Measurements from ENCODE around the gene ESYT2.
A peak's percentile ranks its signal among the peaks of the same experiment; 100 is the strongest.

The ESYT2 gene

DNA sequence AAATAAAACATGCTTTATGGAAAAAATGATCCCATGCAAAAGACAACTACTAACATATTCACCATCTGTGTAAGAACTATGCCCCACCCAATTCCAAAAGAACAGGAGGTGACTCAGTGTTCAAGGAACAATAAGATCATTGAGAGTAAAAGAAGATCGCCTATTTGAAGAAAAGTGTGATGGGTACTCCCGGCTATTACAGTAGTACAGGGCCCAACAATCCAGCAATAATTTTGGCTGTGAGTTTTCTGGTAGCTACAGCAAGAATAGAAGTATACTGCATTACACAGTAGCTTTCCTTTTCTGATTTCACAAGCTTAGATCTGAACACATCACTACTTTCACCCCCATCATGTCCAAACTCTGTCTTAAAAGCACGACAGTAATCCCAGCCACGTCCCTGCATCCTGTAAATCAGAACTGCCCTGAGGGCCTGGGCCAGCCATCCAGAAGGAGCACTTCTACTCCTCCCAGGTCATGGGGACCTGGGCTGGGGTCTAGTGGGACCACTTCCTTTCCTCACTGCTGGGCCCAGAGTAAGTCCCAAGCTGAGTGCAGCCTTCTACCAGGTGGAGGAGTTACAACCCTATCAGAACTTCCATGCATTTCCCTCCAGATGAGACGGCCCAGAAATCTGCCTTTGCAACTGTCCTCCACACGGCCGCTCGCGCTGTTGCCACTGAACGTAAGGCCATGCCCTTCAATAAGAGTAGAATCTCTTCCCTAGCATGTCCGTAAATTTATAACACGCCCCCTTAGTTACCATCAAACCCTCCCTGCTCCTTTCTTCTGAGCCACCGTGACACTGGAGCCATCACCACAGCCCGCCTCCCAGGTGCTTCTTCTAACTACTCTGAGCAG is 7.9 kb downstream of the ESYT2 start:
- peak; percentile 36 to 75 (median 65) for DNase-seq

GRCh38 chr7:158820656-158821055 is 8.7 kb downstream of the ESYT2 start:
- DNase-seq, result peak in 1 of 3 donors; percentile 26

DNA sequence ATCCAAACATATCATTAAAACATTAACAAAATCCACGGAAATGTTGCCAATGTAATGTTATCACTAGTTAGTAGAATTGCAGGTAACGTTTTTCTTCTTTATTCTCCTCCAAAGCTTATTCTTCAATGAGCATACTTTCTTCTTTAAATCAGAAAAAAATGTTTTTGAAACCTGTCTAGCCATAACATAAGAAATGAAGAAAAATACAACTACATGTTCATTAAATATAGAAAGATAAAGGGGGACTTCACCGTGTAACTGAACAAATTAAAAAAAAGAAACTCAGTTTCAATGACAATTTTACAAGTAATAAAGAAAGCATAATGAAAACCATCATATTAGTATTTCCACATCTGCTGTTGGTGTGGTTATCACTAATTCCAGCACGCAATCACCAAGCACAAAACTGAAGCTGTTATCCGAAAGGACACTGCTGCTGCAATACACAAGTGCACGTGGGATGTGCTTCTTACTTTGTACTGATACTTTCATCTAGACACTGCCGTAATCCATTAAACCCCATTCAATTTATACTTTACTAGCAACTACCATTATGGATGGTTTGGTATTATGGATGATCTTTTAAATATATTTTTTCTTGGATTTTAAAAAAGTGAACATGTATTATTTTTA is 9.6 kb downstream of the ESYT2 start:
- DNase-seq, result peak in 2 of 3 donors; percentile 32 to 64

GRCh38 chr7:158818325-158819213 is 10.7 kb downstream of the ESYT2 start:
- DNase-seq, result peak; percentile 95 to 98 (median 95)

DNA sequence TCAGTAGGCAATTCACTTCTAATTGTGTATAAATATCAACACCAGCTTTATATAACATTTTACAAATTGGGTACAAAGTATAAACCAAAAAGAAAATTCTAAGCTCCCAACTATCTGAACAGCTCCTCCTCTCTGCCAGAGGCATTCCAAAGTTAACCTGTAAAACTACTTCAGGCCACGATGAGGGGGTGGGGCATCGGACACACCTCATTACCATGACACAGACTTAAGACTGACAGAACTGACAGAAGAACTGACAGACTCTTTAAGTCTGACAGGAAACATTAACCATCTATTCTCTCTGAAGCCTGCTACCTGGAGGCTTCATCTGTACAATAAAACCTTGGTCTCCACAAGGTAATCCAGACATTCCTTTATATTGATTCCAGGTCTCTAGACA is 12.3 kb downstream of the ESYT2 start:
- DNase-seq, result no peak

DNA sequence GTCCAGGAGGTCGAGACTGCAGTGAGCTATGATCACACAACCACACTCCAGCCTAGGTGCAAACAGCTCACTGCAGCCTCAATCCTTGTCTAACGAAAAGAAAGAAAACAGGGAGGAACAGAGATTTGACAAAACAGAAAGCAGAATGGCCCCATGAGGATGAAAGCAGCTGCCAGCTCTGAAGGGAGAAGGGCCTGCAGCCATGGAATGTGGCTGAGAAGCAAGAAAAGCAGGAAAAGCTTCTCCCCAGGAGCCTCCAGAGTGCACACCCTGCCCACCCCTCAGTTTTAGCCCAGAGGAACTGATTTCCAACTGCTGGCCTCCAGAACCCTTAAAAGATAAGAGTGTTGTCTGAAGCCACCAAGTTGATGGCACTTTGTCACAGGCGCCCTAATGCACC is 13.0 kb downstream of the ESYT2 start:
- no peak for DNase-seq

DNA sequence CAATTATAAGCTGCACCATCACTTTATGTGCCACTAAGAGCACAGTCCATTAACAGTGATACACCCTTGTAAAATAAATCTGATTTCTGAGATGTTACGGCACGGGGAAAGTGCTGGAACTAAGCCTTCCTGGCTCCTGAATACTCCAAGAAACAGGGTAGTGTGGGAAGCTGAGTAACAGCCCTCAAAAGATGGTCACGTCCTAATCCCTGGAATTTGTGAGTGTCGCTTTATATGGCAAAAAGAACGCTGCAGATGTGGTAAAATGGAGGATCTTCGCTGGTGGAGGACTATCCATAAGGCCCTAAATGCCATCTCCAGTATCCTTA is 13.5 kb downstream of the ESYT2 start:
- DNase-seq, result no peak

GRCh38 chr7:158815083-158815799 is 14.1 kb downstream of the ESYT2 start:
- DNase-seq, result no peak

GRCh38 chr7:158814637-158815036 is 14.7 kb downstream of the ESYT2 start:
- no peak for DNase-seq

DNA sequence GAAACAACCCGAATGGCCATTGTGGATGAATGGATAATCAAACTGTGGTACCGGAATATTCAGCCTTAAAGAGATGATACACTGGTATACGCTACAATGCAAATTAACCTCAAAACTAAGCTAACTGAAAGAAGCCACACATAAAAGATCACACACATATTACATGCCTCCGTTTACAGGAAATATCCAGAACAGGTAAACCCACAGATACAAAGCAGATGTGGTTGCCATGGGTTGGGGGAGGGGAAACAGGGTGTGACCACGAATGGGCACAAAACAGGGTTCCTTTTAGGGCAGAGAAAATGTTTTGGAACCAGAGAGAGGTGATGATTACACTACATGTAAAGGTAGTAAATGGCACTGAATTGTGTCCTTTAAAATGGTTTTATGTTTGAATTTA is 16.6 kb downstream of the ESYT2 start:
- no peak for DNase-seq

- no peak for DNase-seq
Observed at GRCh38 chr7:158811894-158812293, 17.4 kb downstream of the ESYT2 start.

DNA sequence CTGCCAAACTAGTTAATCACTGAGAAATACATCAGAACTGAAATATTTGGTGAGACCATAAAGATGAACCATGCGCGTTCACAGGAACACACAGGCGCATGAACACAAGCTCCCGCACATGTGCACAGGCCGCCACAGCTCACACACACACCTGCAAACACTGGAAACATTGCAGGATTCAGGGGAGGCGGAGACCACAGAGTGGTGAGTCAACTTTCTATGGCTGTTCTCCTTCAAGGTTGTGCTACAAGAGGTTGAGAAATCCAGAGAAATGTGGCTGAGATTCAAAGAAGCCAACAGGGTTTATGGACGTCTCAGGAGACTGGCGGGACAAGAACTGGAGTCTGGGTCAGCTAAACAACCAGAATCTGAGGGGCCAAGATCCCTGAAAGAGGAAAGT is 17.8 kb downstream of the ESYT2 start:
- DNase-seq, result peak in 1 of 3 donors; percentile 22

GRCh38 chr7:158810846-158811245 is 18.5 kb downstream of the ESYT2 start:
- DNase-seq, result no peak

- DNase-seq, result no peak
Observed at GRCh38 chr7:158809596-158809995, 19.7 kb downstream of the ESYT2 start.

GRCh38 chr7:158808126-158808525 is 21.2 kb downstream of the ESYT2 start:
- DNase-seq, result no peak

GRCh38 chr7:158805937-158806336 is 23.4 kb downstream of the ESYT2 start:
- DNase-seq, result no peak

DNA sequence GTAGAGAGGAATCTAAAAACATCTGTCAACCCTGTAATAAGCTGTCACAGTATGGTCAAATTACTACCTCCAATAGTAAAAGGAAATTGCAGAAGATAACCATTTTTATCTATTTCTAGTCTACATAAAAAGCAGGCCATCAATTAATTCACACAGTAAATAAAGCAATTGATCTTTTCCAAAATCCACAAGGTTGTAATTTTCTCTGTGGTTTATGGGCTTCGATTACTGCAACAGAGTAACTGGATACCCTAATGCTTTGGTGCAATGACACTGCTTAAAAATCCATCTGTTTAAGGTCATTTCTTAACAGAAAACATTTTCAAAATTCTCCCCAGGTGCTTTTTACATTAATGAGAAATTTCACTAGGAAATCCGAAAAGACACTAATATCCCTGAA is 23.9 kb downstream of the ESYT2 start:
- DNase-seq, result no peak

DNA sequence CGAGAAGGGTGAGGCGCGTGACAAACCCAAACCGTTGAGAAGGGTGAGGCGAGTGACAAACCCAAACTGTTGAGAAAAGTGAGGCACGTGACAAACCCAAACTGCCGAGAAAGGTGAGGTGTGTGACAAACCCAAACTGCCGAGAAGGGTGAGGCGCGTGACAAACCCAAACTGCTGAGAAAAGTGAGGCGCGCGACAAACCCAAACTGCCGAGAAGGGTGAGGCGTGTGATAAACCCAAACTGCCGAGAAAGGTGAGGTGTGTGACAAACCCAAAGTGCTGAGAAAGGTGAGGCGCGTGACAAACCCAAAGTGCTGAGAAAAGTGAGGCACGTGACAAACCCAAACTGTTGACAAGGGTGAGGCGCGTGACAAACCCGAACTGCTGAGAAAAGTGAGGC is 25.0 kb downstream of the ESYT2 start:
- DNase-seq, result no peak

DNA sequence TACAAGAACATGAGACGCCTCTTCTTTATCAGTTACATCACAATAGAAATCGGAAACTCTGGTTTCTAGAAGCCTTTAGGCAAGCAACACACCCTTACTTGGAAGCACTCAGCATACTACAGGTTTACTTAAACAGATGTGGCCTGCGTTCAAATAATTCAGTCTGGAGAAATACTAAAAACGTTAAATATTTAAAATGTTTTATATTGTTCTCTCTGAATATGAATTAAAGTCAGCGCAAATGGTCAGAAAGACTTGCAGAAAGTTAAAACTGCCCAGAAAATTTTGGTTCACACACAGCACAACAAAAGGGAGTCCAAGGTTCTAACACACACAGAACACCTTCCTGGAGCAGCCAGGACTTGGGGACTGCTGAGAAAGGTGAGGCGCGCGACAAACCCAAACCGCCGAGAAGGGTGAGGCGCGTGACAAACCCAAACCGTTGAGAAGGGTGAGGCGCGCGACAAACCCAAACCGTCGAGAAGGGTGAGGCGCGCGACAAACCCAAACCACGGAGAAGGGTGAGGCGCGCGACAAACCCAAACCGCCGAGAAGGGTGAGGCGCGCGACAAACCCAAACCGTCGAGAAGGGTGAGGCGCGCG is 25.8 kb downstream of the ESYT2 start:
- no peak for DNase-seq

DNA sequence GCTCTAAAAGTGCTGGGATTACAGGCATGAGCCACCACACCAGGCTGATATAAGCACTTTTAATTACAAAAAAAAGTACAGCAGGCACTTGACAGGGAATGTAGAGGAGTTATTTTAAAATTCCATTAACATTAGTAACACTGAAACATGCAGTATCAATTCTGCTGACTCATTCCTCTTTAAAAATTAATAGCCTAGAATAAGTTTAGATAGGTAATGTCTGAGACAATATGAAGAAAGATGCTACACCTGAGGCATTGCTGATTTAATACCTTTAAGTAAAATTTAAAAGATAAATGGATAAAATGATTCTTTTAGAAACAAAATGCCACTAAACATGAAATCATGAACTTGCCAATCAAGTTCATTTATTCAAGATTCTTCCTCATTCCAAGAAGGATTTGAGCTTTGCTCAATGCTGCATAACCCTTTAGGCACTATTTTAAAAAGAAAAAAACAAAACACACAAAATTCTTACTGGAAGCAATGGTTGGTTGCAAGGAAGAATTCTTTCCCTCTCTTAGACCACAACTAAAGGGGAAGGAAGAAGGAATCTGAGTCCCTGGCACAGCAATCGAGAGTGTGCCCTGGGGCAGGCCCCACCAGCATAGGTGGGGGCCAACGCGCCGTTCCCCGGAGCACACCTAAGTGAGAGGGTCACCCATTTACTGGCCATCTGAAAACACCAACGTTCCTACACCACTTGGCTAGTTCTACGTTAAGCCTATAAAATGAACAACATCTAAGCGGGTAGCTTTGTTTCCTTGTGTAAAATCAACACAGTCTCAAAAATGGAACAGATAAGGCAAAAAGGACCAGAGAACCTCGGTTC is 26.6 kb downstream of the ESYT2 start:
- DNase-seq, result no peak

GRCh38 chr7:158798741-158799140 is 30.6 kb downstream of the ESYT2 start:
- DNase-seq, result no peak

DNA sequence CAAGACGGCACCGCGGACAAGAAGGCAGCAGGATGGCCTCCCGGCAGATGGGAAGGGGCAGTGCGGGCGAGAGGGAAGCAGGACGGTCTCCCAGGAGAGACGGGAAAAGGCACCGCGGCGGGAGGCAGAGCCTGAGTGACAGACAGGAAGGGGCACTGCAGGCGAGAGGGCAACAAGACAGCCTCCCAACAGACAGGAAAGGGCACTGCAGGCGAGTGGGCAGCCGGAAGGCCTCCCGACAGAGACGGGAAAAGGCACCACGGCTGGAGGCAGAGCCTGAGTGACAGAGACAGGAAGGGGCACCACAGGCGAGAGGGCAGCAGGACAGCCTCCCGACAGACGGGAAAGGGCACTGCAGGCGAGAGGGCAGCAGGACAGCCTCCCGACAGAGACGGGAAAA is 32.6 kb downstream of the ESYT2 start:
- no peak for DNase-seq

All from suppressor macrophage treated with lipopolysaccharide for 1 hour (primary cell).